Lower leg skin (tissue), 4 donors: Measurements from ENCODE around the gene GIMAP4. TPM values are rescaled to one million over a fixed set of nuclear protein-coding genes. Genes with fewer than 3 reads are reported as not detected.

Experiments used
- DNase-seq, 2 donors: peaks; one replicate each; pipeline ENCODE4 v3.0.0-alpha.2; 2019; ENCODE audit warnings: low spot score in 2 of 2
- H3K4me3 ChIP-seq: fragments of 200-600 bp; sonication (generic); 2 replicates; pipeline ENCODE4 v1.5.1; 2017; ENCODE audit warnings: mild to moderate bottlenecking, low read depth; ENCODE audit not compliant: poor library complexity, severe bottlenecking
- CTCF ChIP-seq, 3 donors: fragments of 450-650 bp; IDR thresholded peaks; one replicate each; pipeline ENCODE4 v1.5.1; 2016; ENCODE audit warnings: antibody characterized with exemption in 3 of 3, mild to moderate bottlenecking in 3 of 3, moderate library complexity in 2 of 3
- POLR2A ChIP-seq, 2 donors: fragments of 450-650 bp; IDR thresholded peaks; one replicate each; pipeline ENCODE4 v1.6.1; 2016 to 2017; ENCODE audit warnings: antibody characterized with exemption in 2 of 2, mild to moderate bottlenecking in 1 of 2, moderate library complexity in 1 of 2
- WGBS, 2 donors: methylation state at CpG; one replicate each; pipeline ENCODE4 v1.1.5; 2018; 5-methylcytosine and 5-hydroxymethylcytosine counted together
- intact Hi-C: fragments of 100-400 bp; cut with DNase I; formaldehyde crosslinking; loops from one replicate; pipeline ENCODE4 v1.15.0; 2023; ENCODE audit warnings: low total_unique reads
- total RNA-seq, 4 donors: library from RNA; depleted of rRNA; stranded (reverse); fragments of >200 nt; gene quantifications; one replicate each; pipeline ENCODE4 v1.1.0, GENCODE V29; 2016

Gene GIMAP4
- total RNA-seq, 4 donors from 2014 or later, result 4.6 to 17.9 (median 8.1) TPM

- DNase-seq, result no peak
- intact Hi-C loops, result no loop called here
- no peak overlapping the region for H3K4me3 ChIP-seq
- no peak for TF ChIP-seq POLR2A (IDR thresholded peaks at IDR 0.05)
- no peak for TF ChIP-seq CTCF (IDR thresholded peaks at IDR 0.05)
- 98 to 100% methylated on average over 2 of the region's 2 CpGs for WGBS, 2 donors
These were observed 28.9 kb upstream of the GIMAP4 start for GRCh38 chr7:150538259-150538658.

DNA sequence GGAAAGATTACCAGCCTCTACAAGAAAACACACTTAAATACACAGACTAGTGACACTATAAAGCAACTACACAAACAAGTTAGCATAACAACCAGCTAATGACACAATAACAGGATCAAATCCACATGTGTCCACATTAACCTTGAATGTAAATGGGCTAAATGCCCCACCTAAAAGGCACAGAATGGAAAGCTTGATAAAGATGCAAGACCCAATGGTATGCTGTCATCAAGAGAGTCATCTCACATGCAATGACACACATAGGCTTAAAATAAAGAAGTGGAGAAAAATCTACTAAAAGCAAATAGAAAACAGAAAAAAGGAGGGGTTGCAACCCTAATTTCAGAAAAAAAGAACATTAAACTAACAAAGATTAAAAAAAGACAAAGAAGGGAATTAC is 14.0 kb upstream of the GIMAP4 start:
- TF ChIP-seq POLR2A (IDR thresholded peaks at IDR 0.05) (no peak), CTCF (IDR thresholded peaks at IDR 0.05) (no peak)
- intact Hi-C loops, result no loop called here
- DNase-seq, result no peak
- H3K4me3 ChIP-seq, result no peak overlapping the region

GRCh38 chr7:150556521-150557138 is 10.6 kb upstream of the GIMAP4 start:
- no peak overlapping the region for H3K4me3 ChIP-seq
- intact Hi-C loops, result no loop called here
- WGBS, 2 donors, result 42 to 45% methylated on average over 4 of the region's 4 CpGs
- no peak for TF ChIP-seq POLR2A (IDR thresholded peaks at IDR 0.05)
- no peak for TF ChIP-seq CTCF (IDR thresholded peaks at IDR 0.05)
- DNase-seq, result no peak

DNA sequence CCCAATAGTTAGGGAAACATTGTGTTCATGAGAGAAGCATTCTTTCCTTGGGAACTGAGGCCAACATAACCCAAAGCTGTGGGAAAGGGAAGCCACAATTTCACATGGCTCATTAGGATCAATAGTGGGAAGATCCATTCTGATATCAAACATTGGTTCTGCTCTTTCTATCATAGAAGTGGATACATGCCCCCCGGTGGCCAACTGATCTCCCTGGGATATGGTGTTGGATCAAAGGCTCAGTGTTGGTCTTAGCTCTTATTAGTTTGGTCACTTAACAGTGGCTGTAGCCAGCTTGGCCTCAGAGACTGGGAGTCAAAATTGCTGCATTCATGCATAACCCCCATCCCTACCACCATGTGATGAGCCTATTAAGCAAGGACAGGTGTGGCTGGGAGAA is 6.7 kb upstream of the GIMAP4 start:
- DNase-seq, result no peak

GRCh38 chr7:150562919-150563318 is 4.3 kb upstream of the GIMAP4 start:
- intact Hi-C loops, result no loop called here
- no peak overlapping the region for H3K4me3 ChIP-seq
- 54 to 70% methylated on average over 2 of the region's 2 CpGs for WGBS, 2 donors
- no peak for TF ChIP-seq POLR2A (IDR thresholded peaks at IDR 0.05)
- TF ChIP-seq CTCF (IDR thresholded peaks at IDR 0.05), result no peak
- no peak for DNase-seq

More for the DNA sequence above, 6.7 kb upstream of the GIMAP4 start:
- H3K4me3 ChIP-seq, result no peak overlapping the region
- 38 to 56% methylated on average over 1 of the region's 1 CpG for WGBS, 2 donors
- intact Hi-C loops, result no loop called here
- no peak for TF ChIP-seq POLR2A (IDR thresholded peaks at IDR 0.05)

- WGBS, 2 donors, result 20 to 35% methylated on average over 5 of the region's 5 CpGs
- TF ChIP-seq POLR2A (IDR thresholded peaks at IDR 0.05) (no peak), CTCF (IDR thresholded peaks at IDR 0.05) (no peak)
- DNase-seq, result no peak
- no peak overlapping the region for H3K4me3 ChIP-seq
- intact Hi-C loops, result no loop called here
These were observed 3.2 kb upstream of the GIMAP4 start for GRCh38 chr7:150564006-150564405.
